Activated CD8-positive, alpha-beta memory T cell treated with anti-CD3 and anti-CD28 coated beads, Interleukin-2, amount 50 U/mL, for 48 hours (primary cell): ENCODE results near the gene ACY1.
"Not testable (repeated sequence)": the region's sequence is repeated elsewhere in the genome, so short reads cannot be mapped to it uniquely, and the experiment has no call there.

Experiments used
- DNase-seq: peaks from one replicate; pipeline ENCODE4 v3.0.0-alpha.2; 2020

The ACY1 gene

DNA sequence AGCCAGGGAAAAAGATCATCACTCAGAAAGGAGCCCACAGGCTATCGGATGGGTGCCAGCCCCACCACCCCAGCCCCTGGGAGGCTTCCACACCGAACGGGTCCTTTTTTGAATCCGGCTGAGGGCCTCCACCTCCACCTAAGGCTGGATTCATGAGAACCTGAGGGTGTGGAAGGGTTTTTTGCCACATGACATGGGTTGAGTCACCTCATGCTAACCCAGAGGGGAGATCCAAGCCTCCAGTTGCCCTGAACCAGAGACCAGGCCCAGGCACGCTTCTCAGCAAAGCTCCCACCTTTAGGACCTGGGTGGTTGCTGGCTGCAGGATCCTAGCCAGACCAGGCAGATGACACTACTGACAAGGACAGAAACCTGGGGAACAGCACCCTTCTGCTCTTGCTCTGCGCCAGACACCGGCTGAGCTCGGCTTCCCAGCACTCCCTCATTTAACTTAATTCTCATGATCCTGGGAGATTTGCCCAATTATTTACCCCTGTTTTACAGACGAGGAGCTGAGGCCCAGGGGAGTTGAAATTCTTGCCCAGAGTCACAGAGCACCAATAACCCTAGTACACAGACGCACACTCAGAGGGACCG is 47.5 kb downstream of the ACY1 start:
- DNase-seq: no peak

DNA sequence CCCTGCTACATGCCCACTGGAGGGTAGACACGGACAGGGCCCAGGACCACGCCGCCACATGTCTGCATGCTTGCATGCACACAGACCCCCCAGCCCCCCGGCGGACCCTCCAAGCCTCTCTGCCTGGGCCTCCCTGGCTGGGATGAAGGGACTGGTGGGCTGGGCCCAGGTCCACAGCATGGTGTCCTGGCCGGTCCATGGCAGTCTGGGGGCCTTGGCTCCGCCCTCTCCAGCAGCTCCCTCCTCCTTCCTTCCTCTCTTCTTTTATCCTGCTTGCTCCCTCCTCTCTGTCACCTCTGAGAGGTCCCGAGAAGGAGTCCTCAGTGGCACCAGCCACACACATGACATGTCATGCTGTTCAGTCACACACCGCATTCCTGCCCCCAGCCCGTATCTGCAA is 48.6 kb downstream of the ACY1 start:
- DNase-seq: no peak

DNA sequence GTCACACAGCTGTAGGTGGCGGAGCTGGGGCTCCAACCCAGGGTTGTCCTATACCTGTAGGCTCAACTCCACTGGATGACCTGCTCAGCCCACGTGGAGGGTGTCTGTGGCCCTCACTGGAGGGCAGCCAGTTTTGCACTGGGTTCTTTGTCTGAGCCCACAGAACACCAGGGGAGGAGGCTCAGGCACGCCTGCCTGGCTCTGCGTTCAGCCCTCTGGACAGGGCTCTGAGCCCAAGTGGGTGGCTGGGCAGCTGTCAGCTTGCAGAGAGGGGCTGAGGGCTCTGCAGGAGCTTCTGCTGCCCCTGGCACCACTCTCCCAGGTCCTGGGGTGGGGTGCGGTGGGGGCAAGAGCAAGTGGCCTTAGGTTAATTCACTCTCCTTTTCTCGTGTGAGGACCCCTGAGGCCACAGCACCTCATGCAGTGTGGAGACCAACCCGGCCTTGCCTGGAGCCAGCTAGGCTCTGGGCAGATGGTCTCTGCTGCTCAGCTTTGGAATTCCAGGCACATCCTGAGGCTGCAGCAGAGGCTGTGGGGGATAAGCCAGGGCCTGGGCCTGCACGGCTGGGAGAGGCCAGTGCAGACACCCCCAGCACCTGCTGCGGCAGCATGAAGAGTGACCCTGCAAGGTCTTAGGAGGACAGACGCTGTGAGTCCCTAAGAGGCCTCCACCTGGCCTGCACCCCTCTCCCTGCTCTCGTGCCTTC is 49.5 kb downstream of the ACY1 start:
- no peak for DNase-seq

DNA sequence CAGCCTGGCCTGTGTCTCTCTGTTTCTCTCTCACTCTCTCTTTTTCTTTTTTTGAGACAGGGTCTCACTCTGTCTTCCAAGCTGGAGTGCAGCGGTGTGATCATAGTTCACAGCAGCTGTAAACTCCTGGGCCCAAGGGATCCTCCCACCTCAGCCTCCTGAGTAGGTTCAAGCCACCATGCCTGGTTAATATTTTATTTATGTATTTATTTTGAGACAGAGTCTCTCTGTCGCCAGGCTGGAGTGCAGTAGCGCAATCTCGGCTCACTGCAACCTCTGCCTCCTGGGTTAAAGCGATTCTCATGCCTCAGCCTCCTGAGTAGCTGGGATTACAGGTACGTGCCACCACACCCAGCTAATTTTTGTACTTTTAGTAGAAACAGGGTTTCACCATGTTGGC is 50.4 kb downstream of the ACY1 start:
- not testable (repeated sequence) for DNase-seq

DNA sequence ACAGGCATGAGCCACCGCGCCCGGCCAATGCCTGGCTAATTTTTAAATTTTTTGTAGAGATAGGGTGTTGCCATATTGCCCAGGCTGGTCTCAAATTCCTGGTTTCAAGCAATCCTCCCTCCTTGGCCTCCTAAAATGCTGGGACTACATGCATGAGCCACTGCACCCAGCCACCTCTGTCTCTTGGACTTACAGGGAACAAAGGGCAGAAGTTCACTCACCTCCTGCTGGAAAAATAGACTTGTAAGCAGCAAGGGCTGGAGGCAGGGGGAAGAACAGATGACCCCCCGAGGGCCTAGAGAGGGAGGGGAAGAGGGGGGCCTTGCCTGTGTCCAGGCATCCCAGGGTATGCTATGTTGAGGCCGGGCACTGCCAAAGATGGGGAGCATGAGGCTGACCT is 50.9 kb downstream of the ACY1 start:
- DNase-seq: no peak

DNA sequence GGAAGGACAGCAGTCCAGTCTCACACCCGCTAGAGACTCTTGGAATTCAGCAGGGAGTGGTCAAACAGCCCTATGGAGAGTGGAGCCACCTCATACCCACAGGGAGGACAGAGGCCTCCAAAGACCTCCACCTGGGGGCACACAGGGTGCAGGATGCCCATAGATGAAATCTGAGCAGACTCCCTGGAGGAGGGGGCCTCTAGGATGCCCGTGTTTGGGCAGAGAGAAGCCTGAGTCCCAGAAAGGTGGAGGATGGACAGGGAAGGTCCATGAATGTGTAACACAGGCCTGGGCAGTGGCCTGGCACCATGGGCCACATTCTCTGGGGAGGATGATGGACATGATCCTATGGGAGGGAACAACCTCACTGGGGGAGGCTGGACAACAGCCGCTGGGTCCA is 51.3 kb downstream of the ACY1 start:
- no peak for DNase-seq

DNA sequence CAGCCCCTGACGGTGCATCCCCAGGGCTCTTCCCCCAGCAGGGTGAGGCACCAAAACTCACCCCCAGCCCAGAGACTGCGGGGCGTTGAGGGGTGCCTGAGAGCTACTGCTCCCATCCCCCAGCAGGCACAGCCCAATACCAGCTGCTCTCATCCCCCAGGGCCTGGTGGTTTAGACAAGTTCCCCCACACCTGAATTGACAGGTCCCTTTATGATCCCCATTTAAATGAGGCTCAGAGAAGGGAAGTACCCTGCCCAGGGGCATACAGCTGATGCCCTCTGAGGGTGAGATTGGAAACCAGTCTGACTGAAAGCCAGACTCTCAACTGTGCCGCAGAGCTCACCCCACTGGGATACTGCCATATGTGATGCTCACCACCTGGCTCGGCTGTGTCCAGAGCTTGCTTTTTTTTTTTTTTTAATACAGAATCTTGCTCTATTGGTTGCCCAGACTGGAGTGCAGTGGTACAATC is 52.9 kb downstream of the ACY1 start:
- DNase-seq: no peak

DNA sequence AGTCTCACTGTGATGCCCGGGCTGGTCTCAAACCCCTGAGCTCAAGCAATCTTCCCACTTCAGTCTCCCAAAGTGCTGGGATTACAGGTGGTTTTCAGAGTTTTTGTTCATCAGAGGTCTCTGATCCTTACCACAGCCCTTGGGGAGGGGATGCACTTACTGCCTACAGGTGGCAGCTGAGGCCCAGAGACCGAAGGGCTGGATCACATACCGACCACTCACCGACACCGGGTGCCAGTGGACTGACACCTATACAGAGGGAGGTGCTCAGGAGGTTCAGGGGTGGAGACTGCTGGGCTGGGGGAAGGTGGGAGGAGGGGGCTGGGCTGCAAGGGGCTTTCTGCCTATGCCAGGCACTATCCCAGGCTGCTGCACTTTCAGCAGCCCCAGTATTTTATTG is 53.5 kb downstream of the ACY1 start:
- DNase-seq: no peak

DNA sequence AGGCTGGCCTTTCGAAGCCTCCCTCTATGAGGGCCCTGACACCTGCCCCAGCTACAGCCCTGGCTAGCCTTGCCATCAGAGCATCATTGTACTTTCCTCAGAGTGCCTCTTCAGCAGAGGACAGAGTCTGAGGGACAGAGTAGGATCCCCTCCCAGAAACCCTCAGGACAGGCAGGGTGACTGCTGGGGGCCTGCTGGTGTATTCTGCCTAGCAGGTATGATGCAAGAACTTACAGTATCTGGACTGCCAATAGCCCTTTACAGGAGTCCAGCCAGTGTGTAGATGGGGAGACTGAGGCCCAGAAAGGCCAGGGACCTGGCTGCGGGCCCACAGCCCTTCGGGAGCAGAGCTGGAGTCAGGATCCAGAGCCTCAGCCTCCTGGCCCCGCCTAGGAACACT is 54.0 kb downstream of the ACY1 start:
- no peak for DNase-seq

DNA sequence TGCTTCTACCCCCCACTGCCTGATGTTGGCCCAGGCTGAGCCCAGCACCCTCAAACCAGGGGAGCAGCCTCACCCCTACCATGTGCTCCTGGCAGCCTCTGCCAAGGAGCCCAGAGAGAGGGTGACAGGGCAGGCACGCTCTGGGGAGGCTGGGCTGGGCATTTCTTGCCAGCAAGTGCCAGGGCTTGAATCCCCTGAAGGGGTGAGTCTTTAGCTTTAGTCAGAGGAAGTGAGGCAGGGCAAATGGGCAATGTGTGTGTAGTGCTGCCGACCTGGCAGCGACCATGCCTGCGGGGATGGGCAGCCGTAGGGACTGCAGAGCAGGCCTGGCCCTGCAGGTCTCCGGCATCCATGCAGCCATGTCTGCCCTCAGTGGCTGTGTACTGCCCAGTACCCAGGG is 54.9 kb downstream of the ACY1 start:
- no peak for DNase-seq
